GM12878 (cell line): ENCODE measurements around the gene STXBP5. TPM values are rescaled to one million over a fixed set of nuclear protein-coding genes. Genes with fewer than 3 reads are reported as not detected.

Experiments
- ATAC-seq: fragments of 200-7000 bp; cut with Tn5 transposase; 3 replicates; pipeline ENCODE4 v1.9.1; 2020; ENCODE audit warnings: mild to moderate bottlenecking, moderate library complexity
- BruUV-seq: library from RNA; stranded (reverse); fragments of 400-500 nt; replicated peaks from 2 replicates; lab custom pipeline; 2021; lab: Mats Ljungman, UMichigan
- CTCF ChIA-PET: fragments of 300-600 bp; sonication (Branson Sonifier 250); formaldehyde crosslinking; extraction: SDS; loops from one replicate; lab custom pipeline; 2021; ENCODE audit warnings: inconsistent platforms; lab: Yijun Ruan, JAX
- POLR2A ChIA-PET: fragments of 350-600 bp; formaldehyde crosslinking; extraction: SDS; loops from one replicate; lab custom pipeline; 2021; ENCODE audit warnings: inconsistent platforms; lab: Charles Lee
- RAD21 ChIA-PET: fragments of 300-600 bp; sonication (Branson Sonifier 250); formaldehyde crosslinking; loops from one replicate; lab custom pipeline; 2023; ENCODE audit warnings: antibody characterized with exemption; ENCODE audit not compliant: unreplicated experiment; lab: Charles Lee
- SMC1A ChIA-PET: fragments of 300-600 bp; sonication (Branson Sonifier 250); formaldehyde crosslinking; loops from one replicate; lab custom pipeline; 2023; ENCODE audit not compliant: unreplicated experiment, uncharacterized antibody; lab: Charles Lee
- DNase-seq: peaks from one replicate; pipeline ENCODE4 v3.0.0-alpha.2; 2011; ENCODE audit warnings: low read depth, low spot score
- FAIRE-seq: peaks from 3 replicates; lab custom pipeline; 2011; peaks lifted over from hg19 to GRCh38; lab: Jason Lieb, UNC
- H2AFZ ChIP-seq: 2 replicates; pipeline ENCODE4 v1.6.0; 2011; ENCODE audit warnings: low read depth, low read length, control low read depth; ENCODE audit not compliant: control insufficient read depth
- H3K27ac ChIP-seq: 2 replicates; pipeline ENCODE4 v1.5.1; 2011; ENCODE audit warnings: control low read depth; ENCODE audit not compliant: control insufficient read depth, insufficient read depth
- H3K27me3 ChIP-seq, 2 experiments: replicated peaks in 1 of 2; 2 replicates each; pipeline versions ENCODE4 v1.6.0 to v1.6.1; 2011; ENCODE audit warnings: low read length in 1 of 2; ENCODE audit not compliant: control insufficient read depth in 2 of 2, insufficient read depth in 2 of 2
- H3K36me3 ChIP-seq, 2 experiments: 2 replicates each; pipeline ENCODE4 v1.5.1; 2011; ENCODE audit warnings: low read length in 1 of 2; ENCODE audit not compliant: control insufficient read depth in 2 of 2, insufficient read depth in 2 of 2
- H3K4me1 ChIP-seq: 2 replicates; pipeline ENCODE4 v1.6.1; 2011; ENCODE audit warnings: mild to moderate bottlenecking, low read length, moderate library complexity, mixed read lengths; ENCODE audit not compliant: control insufficient read depth, insufficient read depth
- H3K4me2 ChIP-seq: 2 replicates; pipeline ENCODE4 v1.6.0; 2011; ENCODE audit warnings: control low read depth; ENCODE audit not compliant: control insufficient read depth, insufficient read depth
- H3K4me3 ChIP-seq: fragments of 200-600 bp; sonication (generic); 2 replicates; pipeline ENCODE4 v1.5.1; 2016
- H3K79me2 ChIP-seq: 2 replicates; pipeline ENCODE4 v1.6.0; 2011; ENCODE audit warnings: low read length; ENCODE audit not compliant: control insufficient read depth, insufficient read depth
- H3K9ac ChIP-seq: 2 replicates; pipeline ENCODE4 v1.8.0; 2011; ENCODE audit warnings: low read length, control low read depth, mixed read lengths; ENCODE audit not compliant: control insufficient read depth, insufficient read depth
- H3K9me3 ChIP-seq: replicated peaks from 3 replicates; pipeline ENCODE4 v1.5.1; 2011; ENCODE audit warnings: mild to moderate bottlenecking, low read length; ENCODE audit not compliant: control insufficient read depth, insufficient read depth
- H4K20me1 ChIP-seq: 2 replicates; pipeline ENCODE4 v1.6.0; 2011; ENCODE audit not compliant: control insufficient read depth, insufficient read depth
- BMI1 ChIP-seq: fragments of 450-650 bp; IDR thresholded peaks from 2 replicates; pipeline ENCODE4 v1.6.1; 2016; ENCODE audit warnings: mild to moderate bottlenecking, moderate library complexity, borderline replicate concordance
- CUX1 ChIP-seq: IDR thresholded peaks from 2 replicates; pipeline ENCODE4 v1.6.1; 2012; ENCODE audit warnings: improper control_type of control experiment, low read depth, low read length; ENCODE audit not compliant: insufficient replicate concordance
- EZH2 ChIP-seq: IDR thresholded peaks from 2 replicates; pipeline ENCODE4 v1.6.1; 2012; ENCODE audit warnings: low read depth, mild to moderate bottlenecking, control low read depth, inconsistent platforms, low read length, borderline replicate concordance; ENCODE audit not compliant: control insufficient read depth
- GATAD2B ChIP-seq: fragments of 450-650 bp; conservative IDR thresholded peaks from 2 replicates; pipeline ENCODE4 v1.6.1; 2017; ENCODE audit warnings: low read depth, mild to moderate bottlenecking, moderate library complexity
- HCFC1 ChIP-seq: fragments of 150-350 bp; IDR thresholded peaks from 2 replicates; pipeline ENCODE4 v1.6.1; 2014; ENCODE audit warnings: low read length
- HDAC2 ChIP-seq: fragments of 200-600 bp; sonication (generic); IDR thresholded peaks from 2 replicates; pipeline ENCODE4 v1.6.1; 2017
- HDAC6 ChIP-seq: fragments of 200-600 bp; sonication (generic); IDR thresholded peaks from one replicate; pipeline ENCODE4 v1.8.0; 2017; ENCODE audit warnings: antibody characterized with exemption; ENCODE audit not compliant: unreplicated experiment
- MYB ChIP-seq: fragments of 150-350 bp; IDR thresholded peaks from 2 replicates; pipeline ENCODE4 v1.6.1; 2014; ENCODE audit warnings: mild to moderate bottlenecking, low read depth, low read length, borderline replicate concordance
- NRF1 ChIP-seq: conservative IDR thresholded peaks from 2 replicates; pipeline ENCODE4 v1.6.1; 2011; ENCODE audit warnings: mild to moderate bottlenecking, low read depth, low read length, improper control_type of control experiment
- POLR2AphosphoS5 ChIP-seq: IDR thresholded peaks from 2 replicates; pipeline ENCODE4 v1.6.1; 2011; ENCODE audit warnings: mild to moderate bottlenecking, low read length, inconsistent platforms
- SREBF1 ChIP-seq: IDR thresholded peaks from 2 replicates; pipeline ENCODE4 v1.6.1; 2012; ENCODE audit warnings: mild to moderate bottlenecking, low read length
- STAT1 ChIP-seq: fragments of 450-650 bp; conservative IDR thresholded peaks from 2 replicates; pipeline ENCODE4 v1.6.1; 2014; ENCODE audit warnings: antibody characterized with exemption, mild to moderate bottlenecking
- SUPT20H ChIP-seq: IDR thresholded peaks from 2 replicates; pipeline ENCODE4 v1.6.1; 2011; ENCODE audit warnings: low read depth, mild to moderate bottlenecking, low read length, moderate library complexity, borderline replicate concordance; ENCODE audit not compliant: control insufficient read depth
- YBX1 ChIP-seq: fragments of 450-650 bp; IDR thresholded peaks from 2 replicates; pipeline ENCODE4 v1.6.1; 2016; ENCODE audit warnings: antibody characterized with exemption
- WGBS: methylation state at CpG from one replicate; pipeline ENCODE4 v1.1.6; 2016; ENCODE audit warnings: low lambda C conversion rate; ENCODE audit not compliant: insufficient replicate concordance, insufficient coverage; ENCODE audit errors: missing lambda C conversion rate; 5-methylcytosine and 5-hydroxymethylcytosine counted together
- in situ Hi-C: fragments of 300-500 bp; cut with MboI; formaldehyde crosslinking; loops from 9 replicates; pipeline ENCODE4 v1.14.3; 2018; ENCODE audit warnings: mixed read lengths
- intact Hi-C: fragments of 100-400 bp; cut with micrococcal nuclease; formaldehyde crosslinking; loops from one replicate; pipeline ENCODE4 v1.14.2; 2022; ENCODE audit not compliant: unreplicated experiment
- polyA plus RNA-seq, 11 experiments: library from polyadenylated mRNA; depleted of rRNA in 4 of 11; unstranded in 6 of 11; stranded (reverse) in 5 of 11; fragments of >200 nt; fragmentation: Nextera tagmentation in 4 of 11; fragmentation: Illumina TruSeq in 1 of 11; extraction: Ambion mirVana in 4 of 11; extraction: Trizol in 1 of 11; gene quantifications; 1 replicate in 1 of 11; 2 replicates in 10 of 11; pipeline versions ENCODE4 v1.2.1 to v1.2.3, GENCODE V29; 2011 to 2016; ENCODE audit warnings: inconsistent platforms in 2 of 11, missing spikeins in 2 of 11, low read depth in 1 of 11
- total RNA-seq, 4 experiments: library from RNA; depleted of rRNA in 3 of 4; stranded (reverse); fragments of >200 nt in 3 of 4; fragmentation: Illumina TruSeq in 1 of 4; extraction: Trizol in 1 of 4; gene quantifications; 2 replicates each; pipeline versions ENCODE4 v1.2.1 to v1.2.3, GENCODE V29; 2013 to 2021
- TF ChIP-seq, protein P1 (sequence below): fragments of 450-650 bp; IDR thresholded peaks from 2 replicates; pipeline ENCODE4 v1.6.1; 2018; ENCODE audit warnings: borderline replicate concordance, mild to moderate bottlenecking; ENCODE audit not compliant: partially characterized antibody

Gene STXBP5
- total and polyA plus RNA-seq, 10 of the 15 experiments (the other 5 are each of a cell fraction or from before 2014, with no cell fraction given), result 1.4 to 13.2 (median 8.4) TPM

- Histone ChIP-seq H3K79me2 (no peaks in the 10 kb centered on the region), H3K36me3 (no peaks in the 10 kb centered on the region), H4K20me1 (no peaks in the 10 kb centered on the region), H3K9me3 (no peaks in the 10 kb centered on the region), H3K27ac (no peak overlapping the region), H3K4me2 (no peak overlapping the region), H3K27me3 (no peaks in the 10 kb centered on the region), H3K9ac (no peak overlapping the region), H2AFZ (no peak overlapping the region), H3K4me3 (no peak overlapping the region), H3K4me1 (no peaks in the 10 kb centered on the region)
- ATAC-seq (no peak), FAIRE-seq (no peak), DNase-seq (no peak)
- ChIA-PET CTCF (no interaction called here), RAD21 (no interaction called here), SMC1A (no interaction called here), POLR2A (no interaction called here)
- no TSS peak for BruUV-seq
- intact Hi-C loops, result no loop called here
- in situ Hi-C loops, result no loop called here
- TF ChIP-seq NRF1 (no peak), SUPT20H (no peak), BMI1 (no peak), MYB (no peak), STAT1 (no peak), POLR2AphosphoS5 (no peak), HCFC1 (no peak), HDAC2 (no peak), HDAC6 (no peak), SREBF1 (no peak), YBX1 (no peak), GATAD2B (no peak), EZH2 (no peak), CUX1 (no peak)
- TF ChIP-seq, protein P1, sequence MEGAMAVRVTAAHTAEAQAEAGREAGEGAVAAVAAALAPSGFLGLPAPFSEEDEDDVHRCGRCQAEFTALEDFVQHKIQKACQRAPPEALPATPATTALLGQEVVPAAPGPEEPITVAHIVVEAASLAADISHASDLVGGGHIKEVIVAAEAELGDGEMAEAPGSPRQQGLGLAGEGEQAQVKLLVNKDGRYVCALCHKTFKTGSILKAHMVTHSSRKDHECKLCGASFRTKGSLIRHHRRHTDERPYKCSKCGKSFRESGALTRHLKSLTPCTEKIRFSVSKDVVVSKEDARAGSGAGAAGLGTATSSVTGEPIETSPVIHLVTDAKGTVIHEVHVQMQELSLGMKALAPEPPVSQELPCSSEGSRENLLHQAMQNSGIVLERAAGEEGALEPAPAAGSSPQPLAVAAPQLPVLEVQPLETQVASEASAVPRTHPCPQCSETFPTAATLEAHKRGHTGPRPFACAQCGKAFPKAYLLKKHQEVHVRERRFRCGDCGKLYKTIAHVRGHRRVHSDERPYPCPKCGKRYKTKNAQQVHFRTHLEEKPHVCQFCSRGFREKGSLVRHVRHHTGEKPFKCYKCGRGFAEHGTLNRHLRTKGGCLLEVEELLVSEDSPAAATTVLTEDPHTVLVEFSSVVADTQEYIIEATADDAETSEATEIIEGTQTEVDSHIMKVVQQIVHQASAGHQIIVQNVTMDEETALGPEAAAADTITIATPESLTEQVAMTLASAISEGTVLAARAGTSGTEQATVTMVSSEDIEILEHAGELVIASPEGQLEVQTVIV, result no peak
- WGBS, result 39% methylated on average over 5 of the region's 5 CpGs
Measured at GRCh38 chr6:147173140-147173539, 31.1 kb upstream of the STXBP5 start.
